HepG2 (cell line): ENCODE data around the gene WWP2. TPM values are rescaled to one million over a fixed set of nuclear protein-coding genes. Genes with fewer than 3 reads are reported as not detected.

Experiments used
- ATAC-seq: fragments of 200-7000 bp; cut with Tn5 transposase; 3 replicates; pipeline ENCODE4 v1.9.1; 2020; ENCODE audit warnings: mild to moderate bottlenecking, moderate library complexity
- BruUV-seq: library from RNA; stranded (reverse); fragments of 400-500 nt; replicated peaks from 2 replicates; lab custom pipeline; 2021; lab: Mats Ljungman, UMichigan
- CTCF ChIA-PET: fragments of 300-600 bp; formaldehyde crosslinking; extraction: SDS; loops from one replicate; lab custom pipeline; 2021; ENCODE audit warnings: low total read pairs, inconsistent platforms, low intra/inter-chr PET ratio; lab: Yijun Ruan, JAX
- POLR2A ChIA-PET: fragments of 350-600 bp; sonication (Branson Sonifier 250); formaldehyde crosslinking; loops from one replicate; lab custom pipeline; 2020; ENCODE audit warnings: antibody characterized with exemption, inconsistent platforms; lab: Yijun Ruan, JAX
- DNase-seq: peaks from one replicate; pipeline ENCODE4 v3.0.0-alpha.2; 2015; ENCODE audit warnings: low spot score
- FAIRE-seq: peaks from 3 replicates; lab custom pipeline; 2011; peaks lifted over from hg19 to GRCh38; lab: Jason Lieb, UNC
- H2AFZ ChIP-seq: one replicate; pipeline ENCODE4 v1.6.1; 2011; ENCODE audit warnings: low read length, inconsistent platforms
- H3K27ac ChIP-seq: fragments of 300-600 bp; 3 replicates; pipeline ENCODE4 v1.8.0; 2011; ENCODE audit warnings: mixed run types, mild to moderate bottlenecking, mixed read lengths, low read length, inconsistent platforms; ENCODE audit not compliant: insufficient read depth; ENCODE audit errors: extremely low read length
- H3K27me3 ChIP-seq, 2 experiments: fragments of 200-600 bp in 1 of 2; 2 replicates in 1 of 2; 3 replicates in 1 of 2; pipeline versions ENCODE4 v1.6.0 to v1.8.0; 2011; ENCODE audit warnings: low read length in 2 of 2, mild to moderate bottlenecking in 2 of 2, moderate library complexity in 2 of 2, inconsistent platforms in 1 of 2; ENCODE audit not compliant: insufficient read depth in 2 of 2, control insufficient read depth in 1 of 2
- H3K36me3 ChIP-seq, 2 experiments: fragments of 200-600 bp in 1 of 2; replicated peaks in 1 of 2; 2 replicates in 1 of 2; 3 replicates in 1 of 2; pipeline versions ENCODE4 v1.5.1 to v1.8.0; 2011; ENCODE audit warnings: low read length in 2 of 2, inconsistent platforms in 1 of 2; ENCODE audit not compliant: insufficient read depth in 2 of 2, control insufficient read depth in 1 of 2
- H3K4me1 ChIP-seq: 2 replicates; pipeline ENCODE4 v1.5.1; 2012; ENCODE audit warnings: low read length, inconsistent platforms; ENCODE audit not compliant: insufficient read depth
- H3K4me2 ChIP-seq: 2 replicates; pipeline ENCODE4 v1.6.0; 2011; ENCODE audit warnings: low read depth, low read length, inconsistent platforms
- H3K4me3 ChIP-seq, 3 experiments: fragments of 200-600 bp in 1 of 3; sonication (generic), shearing (Covaris generic) in 1 of 3; replicated peaks in 1 of 3; 2 replicates each; pipeline ENCODE4 v1.5.1; 2011 to 2016; ENCODE audit warnings: low read length in 3 of 3, inconsistent platforms in 2 of 3, low read depth in 2 of 3, mild to moderate bottlenecking in 2 of 3, control low read depth in 1 of 3, mixed read lengths in 1 of 3; ENCODE audit not compliant: insufficient read depth in 1 of 3
- H3K79me2 ChIP-seq: one replicate; pipeline ENCODE4 v1.6.1; 2011; ENCODE audit warnings: low read length, inconsistent platforms; ENCODE audit not compliant: insufficient read depth
- H3K9ac ChIP-seq: 2 replicates; pipeline ENCODE4 v1.6.0; 2011; ENCODE audit warnings: mild to moderate bottlenecking, low read depth, low read length, inconsistent platforms; ENCODE audit not compliant: insufficient read depth
- H3K9me3 ChIP-seq: 2 replicates; pipeline ENCODE4 v1.5.1; 2012; ENCODE audit warnings: mild to moderate bottlenecking, low read length
- H4K20me1 ChIP-seq: 2 replicates; pipeline ENCODE4 v1.6.0; 2011; ENCODE audit warnings: inconsistent platforms, mild to moderate bottlenecking, low read length, moderate library complexity; ENCODE audit not compliant: insufficient read depth
- FOXA3 ChIP-seq: IDR thresholded peaks from 2 replicates; pipeline ENCODE4 v1.6.1; 2016; ENCODE audit warnings: missing genetic modification reagents, missing compliant biosample characterization
- FOXJ3 ChIP-seq: sonication (generic); formaldehyde crosslinking; IDR thresholded peaks from 2 replicates; pipeline ENCODE4 v1.4.0; 2020; ENCODE audit warnings: missing genetic modification reagents, mild to moderate bottlenecking, borderline replicate concordance
- GTF3A ChIP-seq: sonication (generic); formaldehyde crosslinking; conservative IDR thresholded peaks from 2 replicates; pipeline ENCODE4 v1.4.0; 2020; ENCODE audit warnings: mild to moderate bottlenecking, missing genetic modification reagents
- HNRNPLL ChIP-seq: fragments of 200-400 bp; formaldehyde crosslinking; IDR thresholded peaks from 2 replicates; pipeline ENCODE4 v1.6.1; 2017; ENCODE audit warnings: mild to moderate bottlenecking, low read depth, low read length; ENCODE audit not compliant: poor library complexity, severe bottlenecking
- MED13 ChIP-seq: sonication (generic); formaldehyde crosslinking; IDR thresholded peaks from 2 replicates; pipeline ENCODE4 v1.5.0; 2020; ENCODE audit warnings: missing genetic modification reagents
- TBX2 ChIP-seq: sonication (generic); formaldehyde crosslinking; IDR thresholded peaks from 2 replicates; pipeline ENCODE4 v1.5.0; 2020; ENCODE audit warnings: missing genetic modification reagents, mild to moderate bottlenecking, borderline replicate concordance
- TCF7L2 ChIP-seq: IDR thresholded peaks from 2 replicates; pipeline ENCODE4 v1.6.1; 2011; ENCODE audit warnings: mild to moderate bottlenecking, low read depth, low read length, moderate library complexity
- YY1 ChIP-seq: IDR thresholded peaks from 2 replicates; pipeline ENCODE4 v1.6.1; 2011; ENCODE audit warnings: low read length, low read depth, moderate library complexity, mild to moderate bottlenecking; ENCODE audit not compliant: insufficient read depth, insufficient replicate concordance
- ZNF24 ChIP-seq: fragments of 450-650 bp; IDR thresholded peaks from 2 replicates; pipeline ENCODE4 v1.6.1; 2017; ENCODE audit warnings: antibody characterized with exemption, mild to moderate bottlenecking
- ZNF484 ChIP-seq: sonication (generic); formaldehyde crosslinking; IDR thresholded peaks from 2 replicates; pipeline ENCODE4 v1.5.1; 2020; ENCODE audit warnings: mild to moderate bottlenecking, low read depth, missing genetic modification reagents, borderline replicate concordance
- ZNF605 ChIP-seq: sonication (generic); formaldehyde crosslinking; IDR thresholded peaks from 2 replicates; pipeline ENCODE4 v1.8.0; 2022; ENCODE audit warnings: mild to moderate bottlenecking, missing genetic modification reagents
- ZNF672 ChIP-seq: sonication (generic); formaldehyde crosslinking; IDR thresholded peaks from 2 replicates; pipeline ENCODE4 v1.8.1; 2022; ENCODE audit warnings: missing genetic modification reagents
- WGBS: methylation state at CpG from one replicate; pipeline ENCODE4 v1.1.6; 2017; ENCODE audit warnings: low lambda C conversion rate; 5-methylcytosine and 5-hydroxymethylcytosine counted together
- in situ Hi-C: cut with HindIII; loops from 2 replicates; pipeline ENCODE4 v1.10.0; 2017; ENCODE audit warnings: low pct_unique_long_range_greater_than_20kb; ENCODE audit not compliant: extremely low pct_ligation_motif_present
- intact Hi-C: fragments of 100-400 bp; cut with micrococcal nuclease; formaldehyde crosslinking; loops from one replicate; pipeline ENCODE4 v1.10.0; 2022; ENCODE audit not compliant: unreplicated experiment
- polyA plus RNA-seq, 8 experiments: library from polyadenylated mRNA; depleted of rRNA in 3 of 8; stranded (reverse) in 7 of 8; unstranded in 1 of 8; fragments of >200 nt; fragmentation: Illumina TruSeq in 4 of 8; extraction: Trizol in 4 of 8; gene quantifications; 2 replicates each; pipeline versions ENCODE4 v1.2.1 to v1.2.3, GENCODE V29; 2011 to 2016; ENCODE audit warnings: low read depth in 4 of 8, missing spikeins in 1 of 8, mixed read lengths in 1 of 8; ENCODE audit not compliant: insufficient read depth in 1 of 8
- total RNA-seq, 5 experiments: library from RNA; depleted of rRNA; stranded (reverse); fragments of >200 nt; fragmentation: Illumina TruSeq; extraction: Trizol; gene quantifications; 2 replicates each; pipeline ENCODE4 v1.2.3, GENCODE V29; 2016; ENCODE audit warnings: low read depth in 1 of 5
- TF ChIP-seq, protein P1 (sequence below): IDR thresholded peaks from 2 replicates; pipeline ENCODE4 v1.6.1; 2018; ENCODE audit warnings: missing genetic modification reagents
- TF ChIP-seq, protein P2 (sequence below): sonication (generic); formaldehyde crosslinking; IDR thresholded peaks from 2 replicates; pipeline ENCODE4 v1.5.0; 2020; ENCODE audit warnings: missing genetic modification reagents
- TF ChIP-seq, protein P3 (sequence below): sonication (generic); formaldehyde crosslinking; IDR thresholded peaks from 2 replicates; pipeline ENCODE4 v1.5.0; 2020; ENCODE audit warnings: missing genetic modification reagents
- TF ChIP-seq, protein P4 (sequence below): IDR thresholded peaks from 2 replicates; pipeline ENCODE4 v1.6.1; 2012; ENCODE audit warnings: inconsistent platforms

Gene WWP2
- total and polyA plus RNA-seq, 2 of the 13 experiments (the other 11 are each of a cell fraction or from before 2014, with no cell fraction given): 11.4 to 28.2 TPM

DNA sequence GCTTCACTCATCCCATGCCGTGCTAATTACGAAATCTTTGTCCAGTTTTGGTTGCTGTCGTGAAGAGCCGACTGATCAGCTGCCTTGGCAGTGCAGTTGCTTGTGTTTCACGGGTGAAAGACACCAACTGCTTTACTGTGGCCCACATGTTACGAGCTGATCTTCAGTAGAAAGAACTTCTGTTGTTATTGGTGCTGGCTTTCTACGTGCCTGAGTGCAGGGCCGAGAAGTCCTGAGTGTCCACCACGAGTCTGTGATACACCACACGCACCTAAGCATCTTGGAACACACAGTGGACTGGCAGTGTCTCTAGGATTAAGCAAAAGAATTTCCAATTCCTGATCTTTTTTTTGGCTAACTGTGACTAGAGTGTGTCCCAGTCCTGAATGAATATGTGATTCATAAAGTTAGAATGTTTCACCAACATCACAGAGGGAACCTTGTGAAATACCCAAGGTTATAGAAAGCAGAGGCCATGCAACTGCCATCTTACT lies 118.6 kb downstream of the WWP2 start:
- no peak for FAIRE-seq
- H3K36me3 ChIP-seq: peaks cover 1 to 31% of the 10 kb centered on the region in 2 experiments; a peak in 4 of 5 replicates

More for the DNA sequence above, 118.6 kb downstream of the WWP2 start:
- TF ChIP-seq FOXA3 (no peak), ZNF672 (CRISPR knock-in tag) (no peak), YY1 (no peak), ZNF605 (no peak), MED13 (CRISPR knock-in tag) (no peak), ZNF484 (CRISPR knock-in tag) (no peak), ZNF24 (no peak), TCF7L2 (no peak), HNRNPLL (no peak), FOXJ3 (CRISPR knock-in tag) (no peak), TBX2 (CRISPR knock-in tag) (no peak), GTF3A (CRISPR knock-in tag) (no peak)
- TF ChIP-seq, protein P1, sequence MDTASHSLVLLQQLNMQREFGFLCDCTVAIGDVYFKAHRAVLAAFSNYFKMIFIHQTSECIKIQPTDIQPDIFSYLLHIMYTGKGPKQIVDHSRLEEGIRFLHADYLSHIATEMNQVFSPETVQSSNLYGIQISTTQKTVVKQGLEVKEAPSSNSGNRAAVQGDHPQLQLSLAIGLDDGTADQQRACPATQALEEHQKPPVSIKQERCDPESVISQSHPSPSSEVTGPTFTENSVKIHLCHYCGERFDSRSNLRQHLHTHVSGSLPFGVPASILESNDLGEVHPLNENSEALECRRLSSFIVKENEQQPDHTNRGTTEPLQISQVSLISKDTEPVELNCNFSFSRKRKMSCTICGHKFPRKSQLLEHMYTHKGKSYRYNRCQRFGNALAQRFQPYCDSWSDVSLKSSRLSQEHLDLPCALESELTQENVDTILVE (CRISPR knock-in tag): no peak
- TF ChIP-seq, protein P2, sequence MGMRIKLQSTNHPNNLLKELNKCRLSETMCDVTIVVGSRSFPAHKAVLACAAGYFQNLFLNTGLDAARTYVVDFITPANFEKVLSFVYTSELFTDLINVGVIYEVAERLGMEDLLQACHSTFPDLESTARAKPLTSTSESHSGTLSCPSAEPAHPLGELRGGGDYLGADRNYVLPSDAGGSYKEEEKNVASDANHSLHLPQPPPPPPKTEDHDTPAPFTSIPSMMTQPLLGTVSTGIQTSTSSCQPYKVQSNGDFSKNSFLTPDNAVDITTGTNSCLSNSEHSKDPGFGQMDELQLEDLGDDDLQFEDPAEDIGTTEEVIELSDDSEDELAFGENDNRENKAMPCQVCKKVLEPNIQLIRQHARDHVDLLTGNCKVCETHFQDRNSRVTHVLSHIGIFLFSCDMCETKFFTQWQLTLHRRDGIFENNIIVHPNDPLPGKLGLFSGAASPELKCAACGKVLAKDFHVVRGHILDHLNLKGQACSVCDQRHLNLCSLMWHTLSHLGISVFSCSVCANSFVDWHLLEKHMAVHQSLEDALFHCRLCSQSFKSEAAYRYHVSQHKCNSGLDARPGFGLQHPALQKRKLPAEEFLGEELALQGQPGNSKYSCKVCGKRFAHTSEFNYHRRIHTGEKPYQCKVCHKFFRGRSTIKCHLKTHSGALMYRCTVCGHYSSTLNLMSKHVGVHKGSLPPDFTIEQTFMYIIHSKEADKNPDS (CRISPR knock-in tag): no peak
- TF ChIP-seq, protein P3, sequence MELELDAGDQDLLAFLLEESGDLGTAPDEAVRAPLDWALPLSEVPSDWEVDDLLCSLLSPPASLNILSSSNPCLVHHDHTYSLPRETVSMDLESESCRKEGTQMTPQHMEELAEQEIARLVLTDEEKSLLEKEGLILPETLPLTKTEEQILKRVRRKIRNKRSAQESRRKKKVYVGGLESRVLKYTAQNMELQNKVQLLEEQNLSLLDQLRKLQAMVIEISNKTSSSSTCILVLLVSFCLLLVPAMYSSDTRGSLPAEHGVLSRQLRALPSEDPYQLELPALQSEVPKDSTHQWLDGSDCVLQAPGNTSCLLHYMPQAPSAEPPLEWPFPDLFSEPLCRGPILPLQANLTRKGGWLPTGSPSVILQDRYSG: no peak
- TF ChIP-seq, protein P4, sequence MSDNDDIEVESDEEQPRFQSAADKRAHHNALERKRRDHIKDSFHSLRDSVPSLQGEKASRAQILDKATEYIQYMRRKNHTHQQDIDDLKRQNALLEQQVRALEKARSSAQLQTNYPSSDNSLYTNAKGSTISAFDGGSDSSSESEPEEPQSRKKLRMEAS: no peak
- ChIA-PET POLR2A (no interaction called here), CTCF (no interaction called here)
- Histone ChIP-seq H3K4me1 (no peaks in the 10 kb centered on the region), H4K20me1 (no peaks in the 10 kb centered on the region), H3K4me2 (no peak overlapping the region), H2AFZ (no peak overlapping the region), H3K9me3 (no peaks in the 10 kb centered on the region), H3K27ac (no peak overlapping the region), H3K79me2 (no peaks in the 10 kb centered on the region), H3K27me3 (no peaks in the 10 kb centered on the region), H3K9ac (no peak overlapping the region), H3K4me3 (no peak overlapping the region)
- intact Hi-C loops (loop anchor here (1.0 kb wide), 1 partner anchor 19 kb away; no protein-coding TSS in a partner anchor), in situ Hi-C loops (no loop called here)
- WGBS: 96% methylated on average over 10 of the region's 10 CpGs
- BruUV-seq: no TSS peak
- no peak for DNase-seq
- ATAC-seq: no peak
